HUES64 (cell line): ENCODE measurements around the gene STUM.

ENCODE experiments used
- H3K27ac ChIP-seq: 2 replicates; pipeline ENCODE4 v1.7.0; 2013; ENCODE audit warnings: low read depth, low read length, inconsistent platforms
- H3K27me3 ChIP-seq: 2 replicates; pipeline ENCODE4 v1.6.1; 2013; ENCODE audit warnings: mild to moderate bottlenecking, low read length; ENCODE audit not compliant: insufficient read depth
- H3K36me3 ChIP-seq: 2 replicates; pipeline ENCODE4 v1.6.1; 2013; ENCODE audit warnings: mild to moderate bottlenecking, low read length; ENCODE audit not compliant: insufficient read depth
- H3K4me1 ChIP-seq: 2 replicates; pipeline ENCODE4 v1.6.1; 2013; ENCODE audit warnings: mild to moderate bottlenecking, low read length, moderate library complexity; ENCODE audit not compliant: insufficient read depth
- H3K4me3 ChIP-seq: 2 replicates; pipeline ENCODE4 v1.5.1; 2013; ENCODE audit warnings: mild to moderate bottlenecking, low read length, moderate library complexity
- H3K9ac ChIP-seq: 2 replicates; pipeline ENCODE4 v1.6.1; 2013; ENCODE audit warnings: mild to moderate bottlenecking, low read depth, low read length
- H3K9me3 ChIP-seq: 2 replicates; pipeline ENCODE4 v1.6.1; 2013; ENCODE audit warnings: low read depth, low read length; ENCODE audit not compliant: insufficient read depth
- WGBS: fragments of 150-250, 120-280 bp; methylation state at CpG from one replicate; pipeline ENCODE4 v1.1.7; 2013; ENCODE audit warnings: missing lambda C conversion rate; 5-methylcytosine and 5-hydroxymethylcytosine counted together

The STUM gene

DNA sequence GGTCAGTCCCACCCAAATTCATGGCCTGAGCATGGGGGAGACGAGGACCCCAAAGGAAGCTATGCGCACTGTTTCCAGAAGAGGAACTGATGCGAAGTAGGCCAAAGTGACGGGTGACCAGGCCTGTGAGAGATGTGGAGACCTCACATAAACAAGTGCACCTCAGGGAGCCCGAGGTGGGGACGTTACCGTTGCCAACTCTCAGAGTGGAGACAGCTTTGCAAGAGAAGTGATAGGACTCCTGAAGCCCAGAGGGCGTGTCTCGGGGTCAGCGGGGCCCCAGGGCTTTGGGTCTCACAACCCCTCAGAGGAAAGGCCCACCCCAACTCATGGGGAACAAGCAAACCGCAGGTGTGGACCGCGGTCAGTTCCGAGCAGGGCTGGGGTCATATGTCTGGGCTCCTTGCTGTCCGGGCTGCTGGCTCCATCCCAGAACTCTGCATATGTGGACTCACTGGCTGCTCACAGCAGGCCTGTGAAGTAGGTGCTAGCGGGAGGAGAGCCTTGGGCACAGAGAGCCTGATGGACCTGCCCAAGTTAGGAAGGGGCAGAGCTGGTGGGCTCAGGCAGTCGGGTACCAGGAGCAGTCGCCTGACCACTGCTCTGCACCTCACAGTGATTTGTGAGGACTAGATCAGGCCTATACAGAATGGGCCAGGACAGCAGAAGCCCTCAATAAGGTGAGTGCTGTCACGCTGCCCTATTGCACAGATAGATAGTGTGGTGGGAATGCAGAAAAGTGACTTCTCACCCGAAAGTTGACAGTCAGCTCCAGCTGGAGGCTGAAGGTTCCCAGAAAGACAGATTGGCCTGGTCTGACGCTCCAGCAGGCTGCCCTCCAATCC lies 26.2 kb downstream of the STUM start:
- Histone ChIP-seq H3K27me3 (no peaks in the 10 kb centered on the region), H3K4me1 (peaks cover 4% of the 10 kb centered on the region; the same call in 1 of the 2 replicates), H3K9me3 (no peaks in the 10 kb centered on the region), H3K36me3 (no peaks in the 10 kb centered on the region), H3K9ac (no peak overlapping the region), H3K27ac (no peak overlapping the region), H3K4me3 (no peak overlapping the region)
- 95% methylated on average over 21 of the region's 21 CpGs for WGBS

- 94% methylated on average over 4 of the region's 4 CpGs for WGBS
Measured at GRCh38 chr1:226575436-226575720, 26.8 kb downstream of the STUM start.

GRCh38 chr1:226575739-226576378 lies 27.3 kb downstream of the STUM start:
- Histone ChIP-seq H3K36me3 (no peaks in the 10 kb centered on the region), H3K9ac (no peak overlapping the region), H3K27me3 (no peaks in the 10 kb centered on the region), H3K4me3 (no peak overlapping the region), H3K27ac (no peak overlapping the region), H3K9me3 (no peaks in the 10 kb centered on the region), H3K4me1 (no peaks in the 10 kb centered on the region)
- 88% methylated on average over 9 of the region's 9 CpGs for WGBS

More at GRCh38 chr1:226575436-226575720, 26.8 kb downstream of the STUM start:
- Histone ChIP-seq H3K27ac (no peak overlapping the region), H3K27me3 (no peaks in the 10 kb centered on the region), H3K9me3 (no peaks in the 10 kb centered on the region), H3K9ac (no peak overlapping the region), H3K4me1 (no peaks in the 10 kb centered on the region; the same call in 1 of the 2 replicates), H3K36me3 (no peaks in the 10 kb centered on the region), H3K4me3 (no peak overlapping the region)

GRCh38 chr1:226576601-226577000 lies 28.0 kb downstream of the STUM start:
- Histone ChIP-seq H3K36me3 (no peaks in the 10 kb centered on the region), H3K4me1 (no peaks in the 10 kb centered on the region), H3K27ac (no peak overlapping the region), H3K4me3 (no peak overlapping the region), H3K27me3 (no peaks in the 10 kb centered on the region), H3K9ac (no peak overlapping the region), H3K9me3 (no peaks in the 10 kb centered on the region)
- 94% methylated on average over 3 of the region's 3 CpGs for WGBS

- Histone ChIP-seq H3K4me1 (no peaks in the 10 kb centered on the region), H3K36me3 (no peaks in the 10 kb centered on the region), H3K9me3 (no peaks in the 10 kb centered on the region), H3K27me3 (no peaks in the 10 kb centered on the region), H3K27ac (no peak overlapping the region), H3K4me3 (no peak overlapping the region), H3K9ac (no peak overlapping the region)
- 81% methylated on average over 15 of the region's 15 CpGs for WGBS
Measured at GRCh38 chr1:226577401-226578180, 29.0 kb downstream of the STUM start.

DNA sequence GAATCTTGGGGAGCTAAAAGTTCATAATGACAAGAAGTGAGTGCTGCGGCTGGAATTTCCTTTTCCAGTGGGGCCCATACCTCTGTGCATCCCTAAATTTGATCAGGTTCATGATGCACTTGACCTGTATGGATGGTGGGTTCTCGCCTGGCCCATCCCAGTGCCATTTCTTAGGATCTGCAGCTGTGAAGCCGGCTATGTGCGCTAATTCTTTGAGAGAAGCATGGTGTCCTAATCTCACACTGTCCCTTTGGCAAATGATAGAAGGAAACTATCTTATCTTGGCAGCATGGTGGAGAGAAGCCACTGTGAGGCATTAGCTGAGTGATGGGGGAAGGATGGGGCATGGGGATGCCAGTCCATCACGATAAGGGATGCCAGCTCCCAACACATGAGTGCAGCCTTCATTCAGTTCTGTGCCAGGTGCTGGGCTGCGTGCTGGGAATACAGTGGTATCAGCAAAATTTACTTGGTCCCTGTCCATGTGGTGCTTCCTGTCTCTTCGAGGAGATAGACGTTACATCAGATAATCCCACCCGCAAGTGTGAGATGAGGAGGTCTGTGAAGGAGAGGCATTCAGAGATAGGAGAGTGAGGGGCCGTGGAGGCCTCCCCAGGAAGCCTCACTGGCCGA lies 30.5 kb downstream of the STUM start:
- Histone ChIP-seq H3K27me3 (no peaks in the 10 kb centered on the region), H3K9me3 (no peaks in the 10 kb centered on the region), H3K9ac (no peak overlapping the region), H3K27ac (no peak overlapping the region), H3K36me3 (no peaks in the 10 kb centered on the region), H3K4me3 (no peak overlapping the region), H3K4me1 (no peaks in the 10 kb centered on the region)
- WGBS = 92% methylated on average over 11 of the region's 11 CpGs

DNA sequence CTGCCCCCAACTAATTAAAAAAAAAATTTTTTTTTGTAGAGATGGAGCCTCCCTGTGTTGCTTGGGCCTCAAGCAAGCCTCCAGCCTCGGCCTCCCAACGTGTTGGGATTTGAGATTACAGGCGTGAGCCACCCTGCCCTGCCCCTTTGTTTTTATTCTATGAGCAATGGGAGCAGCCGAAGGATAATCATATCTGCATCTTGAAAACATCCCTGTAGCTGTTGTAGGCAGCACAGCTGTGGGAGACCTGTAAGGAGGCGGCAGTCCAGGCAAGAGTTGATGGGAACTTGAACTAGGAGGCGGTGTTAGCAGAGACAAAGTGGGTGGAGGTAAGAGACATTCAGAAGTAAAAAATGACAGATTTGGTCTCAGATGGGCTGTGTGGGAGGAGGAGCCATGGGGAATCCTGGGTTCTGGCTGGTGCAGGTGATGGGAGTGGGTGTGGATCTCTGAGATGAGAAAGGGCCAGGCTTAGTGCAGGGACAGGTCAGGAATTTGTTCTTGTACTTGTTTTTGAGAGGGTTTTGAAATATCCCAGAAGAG lies 31.3 kb downstream of the STUM start:
- no peaks in the 10 kb centered on the region for H3K27me3 ChIP-seq
- H3K4me3 ChIP-seq = no peak overlapping the region
- H3K4me1 ChIP-seq = no peaks in the 10 kb centered on the region
- H3K27ac ChIP-seq = no peak overlapping the region
- H3K9me3 ChIP-seq = no peaks in the 10 kb centered on the region
- H3K9ac ChIP-seq = no peak overlapping the region
- WGBS = 89% methylated on average over 6 of the region's 6 CpGs
- no peaks in the 10 kb centered on the region for H3K36me3 ChIP-seq

GRCh38 chr1:226580625-226581270 lies 32.2 kb downstream of the STUM start:
- no peak overlapping the region for H3K9ac ChIP-seq
- H3K27ac ChIP-seq = no peak overlapping the region
- no peak overlapping the region for H3K4me3 ChIP-seq
- H3K9me3 ChIP-seq = no peaks in the 10 kb centered on the region
- H3K27me3 ChIP-seq = no peaks in the 10 kb centered on the region
- no peaks in the 10 kb centered on the region for H3K4me1 ChIP-seq
- WGBS = 93% methylated on average over 5 of the region's 6 CpGs
- H3K36me3 ChIP-seq = no peaks in the 10 kb centered on the region

GRCh38 chr1:226581650-226582330 lies 33.2 kb downstream of the STUM start:
- Histone ChIP-seq H3K9ac (no peak overlapping the region), H3K4me1 (no peaks in the 10 kb centered on the region), H3K27me3 (no peaks in the 10 kb centered on the region), H3K9me3 (no peaks in the 10 kb centered on the region), H3K4me3 (no peak overlapping the region), H3K27ac (no peak overlapping the region), H3K36me3 (no peaks in the 10 kb centered on the region)
- 93% methylated on average over 8 of the region's 8 CpGs for WGBS

DNA sequence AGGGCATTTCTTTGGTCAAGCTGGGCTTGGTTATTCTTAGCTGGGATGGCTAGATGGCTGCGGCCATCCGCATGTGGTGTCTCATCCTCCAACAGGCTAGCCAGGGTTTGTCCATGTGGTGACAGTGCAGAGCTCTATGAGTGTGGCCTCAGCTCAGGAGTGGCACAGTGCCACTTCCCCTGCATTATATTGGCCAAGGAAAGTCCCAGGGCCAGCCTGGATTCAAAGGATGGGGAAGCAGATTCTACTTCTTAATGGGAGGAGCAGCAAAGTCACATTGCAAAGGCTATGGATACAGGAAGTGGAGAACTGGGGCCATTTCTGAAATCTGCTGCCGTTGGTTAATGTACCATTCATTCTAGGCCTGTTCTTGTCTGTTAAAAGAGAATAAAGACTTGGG lies 34.4 kb downstream of the STUM start:
- H3K9ac ChIP-seq = no peak overlapping the region
- WGBS = 90% methylated on average over 3 of the region's 3 CpGs
- H3K4me3 ChIP-seq = no peak overlapping the region
- no peaks in the 10 kb centered on the region for H3K27me3 ChIP-seq
- no peak overlapping the region for H3K27ac ChIP-seq
- no peaks in the 10 kb centered on the region for H3K9me3 ChIP-seq
- no peaks in the 10 kb centered on the region for H3K36me3 ChIP-seq
- H3K4me1 ChIP-seq = no peaks in the 10 kb centered on the region
